ENCODE results near the gene GYPA.
"Not testable (repeated sequence)": the region's sequence is repeated elsewhere in the genome, so short reads cannot be mapped to it uniquely, and the experiment has no call there.

The GYPA gene

DNA sequence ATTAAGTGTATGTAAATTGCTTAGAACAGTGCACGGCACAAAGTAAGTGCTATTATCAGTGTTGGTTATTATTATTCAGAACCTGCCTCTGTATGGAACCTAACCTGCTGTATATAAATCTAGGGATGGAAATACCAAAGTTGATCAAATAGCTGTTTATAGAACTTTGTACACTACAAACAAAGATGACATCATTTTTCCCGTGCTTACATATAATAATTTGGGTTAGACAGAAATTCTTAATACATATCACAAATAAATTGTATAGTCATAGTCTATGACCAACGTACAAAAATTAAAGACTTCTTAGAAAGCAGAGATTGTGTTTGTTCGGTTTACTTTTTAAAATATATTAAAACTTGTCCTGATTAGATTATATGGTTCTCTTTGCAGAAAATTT lies 4.3 kb downstream of the GYPA start:
- H3K36me3 ChIP-seq (ENCODE audit: control insufficient read depth in 2 of 2, insufficient read depth in 1 of 2, low read length in 2 of 2); H3K9me3 ChIP-seq (ENCODE audit: control insufficient read depth, insufficient read depth, low read depth, low read length); POLR2A ChIA-PET; H3K27ac ChIP-seq (ENCODE audit: extremely low read depth, low read depth, low read length); CTCF ChIA-PET; H3K4me1 ChIP-seq (ENCODE audit: control insufficient read depth, insufficient read depth, low read length); H3K4me3 ChIP-seq (ENCODE audit: low read depth, low read length): not testable (repeated sequence)
- TF ChIP-seq, protein P1, sequence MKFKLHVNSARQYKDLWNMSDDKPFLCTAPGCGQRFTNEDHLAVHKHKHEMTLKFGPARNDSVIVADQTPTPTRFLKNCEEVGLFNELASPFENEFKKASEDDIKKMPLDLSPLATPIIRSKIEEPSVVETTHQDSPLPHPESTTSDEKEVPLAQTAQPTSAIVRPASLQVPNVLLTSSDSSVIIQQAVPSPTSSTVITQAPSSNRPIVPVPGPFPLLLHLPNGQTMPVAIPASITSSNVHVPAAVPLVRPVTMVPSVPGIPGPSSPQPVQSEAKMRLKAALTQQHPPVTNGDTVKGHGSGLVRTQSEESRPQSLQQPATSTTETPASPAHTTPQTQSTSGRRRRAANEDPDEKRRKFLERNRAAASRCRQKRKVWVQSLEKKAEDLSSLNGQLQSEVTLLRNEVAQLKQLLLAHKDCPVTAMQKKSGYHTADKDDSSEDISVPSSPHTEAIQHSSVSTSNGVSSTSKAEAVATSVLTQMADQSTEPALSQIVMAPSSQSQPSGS (tag by site-specific recombination; IDR thresholded peaks at IDR 0.05; ENCODE audit: low read depth) = peak; percentile 26; the same call in 1 of the 2 replicates

DNA sequence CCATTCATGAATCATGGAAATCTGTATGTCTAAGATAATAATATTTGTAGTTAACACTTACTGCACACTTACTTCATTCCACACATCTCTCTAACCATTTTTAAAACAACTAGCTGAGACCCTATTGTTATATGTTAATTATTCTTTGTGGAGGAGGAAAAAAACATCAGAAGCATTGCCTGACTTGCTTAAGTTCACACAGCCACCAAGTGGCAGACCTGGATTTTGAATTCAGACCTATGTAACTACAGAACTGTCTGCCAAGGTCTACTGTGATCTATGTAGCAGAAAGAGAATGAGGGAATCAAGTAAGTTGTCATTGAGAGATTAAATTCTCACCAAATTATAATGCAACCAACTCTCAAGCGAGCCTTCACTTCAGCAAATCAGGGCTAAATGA lies 10.4 kb downstream of the GYPA start:
- CTCF ChIA-PET; H3K4me3 ChIP-seq (ENCODE audit: low read depth, low read length); H3K9me3 ChIP-seq (ENCODE audit: control insufficient read depth, insufficient read depth, low read depth, low read length); H3K27ac ChIP-seq (ENCODE audit: extremely low read depth, low read depth, low read length); H3K4me1 ChIP-seq (ENCODE audit: control insufficient read depth, insufficient read depth, low read length); H3K36me3 ChIP-seq (ENCODE audit: control insufficient read depth in 2 of 2, insufficient read depth in 1 of 2, low read length in 2 of 2); POLR2A ChIA-PET: not testable (repeated sequence)

DNA sequence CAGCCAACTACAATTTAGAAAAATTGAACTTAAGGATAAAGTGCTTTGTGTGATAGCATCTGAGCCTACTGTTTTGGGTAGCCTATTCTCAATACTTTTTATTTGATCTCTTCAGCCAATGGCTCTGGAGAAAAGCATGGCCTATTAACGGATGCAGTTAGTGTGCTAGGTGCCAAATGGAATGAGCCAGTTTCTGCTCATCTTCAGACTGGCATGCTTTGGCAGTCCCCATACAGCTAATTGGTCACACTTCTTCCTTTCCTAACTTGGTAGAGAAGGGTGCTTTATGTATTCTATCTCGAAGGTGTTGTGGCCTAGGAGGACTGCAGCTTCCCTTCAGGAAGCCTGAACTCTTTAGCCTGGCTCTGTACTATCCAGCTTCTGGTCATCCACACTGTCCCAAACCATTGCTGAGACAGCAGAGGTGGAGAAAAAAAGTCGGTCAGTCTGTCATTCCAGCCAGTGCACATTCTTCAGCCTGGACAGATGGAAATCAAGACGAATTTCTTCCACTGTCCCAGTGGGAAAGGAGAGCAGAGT lies 11.1 kb downstream of the GYPA start:
- H3K36me3 ChIP-seq (ENCODE audit: control insufficient read depth in 2 of 2, insufficient read depth in 1 of 2, low read length in 2 of 2); POLR2A ChIA-PET; H3K9me3 ChIP-seq (ENCODE audit: control insufficient read depth, insufficient read depth, low read depth, low read length); H3K4me3 ChIP-seq (ENCODE audit: low read depth, low read length); CTCF ChIA-PET; H3K4me1 ChIP-seq (ENCODE audit: control insufficient read depth, insufficient read depth, low read length); H3K27ac ChIP-seq (ENCODE audit: extremely low read depth, low read depth, low read length): not testable (repeated sequence)

DNA sequence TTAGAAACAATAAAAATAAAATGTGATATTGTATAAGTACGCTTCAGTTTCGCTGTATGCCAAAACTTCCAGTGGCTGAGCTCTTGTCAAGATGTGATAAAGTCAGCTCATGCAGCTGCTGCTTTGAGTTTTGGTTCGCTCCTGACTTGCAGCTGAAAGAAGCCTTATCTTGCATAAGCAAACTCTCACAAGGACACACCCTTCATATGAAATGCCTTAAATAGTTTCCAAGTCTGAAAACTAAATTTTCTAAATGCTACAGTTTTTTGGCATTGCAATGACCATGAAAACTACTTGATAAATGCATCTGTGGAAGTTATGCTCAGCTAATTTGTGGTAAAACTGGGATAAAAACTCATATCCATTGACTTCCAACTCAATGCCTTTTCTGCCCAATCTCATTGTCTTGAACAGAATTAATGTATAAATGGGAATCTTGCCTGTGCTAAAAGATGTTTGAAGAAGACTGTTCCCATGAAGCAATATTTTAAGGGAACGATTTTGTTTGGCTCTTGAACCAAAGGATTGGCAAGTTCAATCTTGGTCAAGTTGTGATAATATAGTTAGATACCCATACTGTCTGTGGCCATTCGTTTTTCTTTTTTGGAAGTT lies 11.7 kb downstream of the GYPA start:
- H3K9me3 ChIP-seq (ENCODE audit: control insufficient read depth, insufficient read depth, low read depth, low read length); H3K4me3 ChIP-seq (ENCODE audit: low read depth, low read length); H3K4me1 ChIP-seq (ENCODE audit: control insufficient read depth, insufficient read depth, low read length); H3K27ac ChIP-seq (ENCODE audit: extremely low read depth, low read depth, low read length); POLR2A ChIA-PET; CTCF ChIA-PET; H3K36me3 ChIP-seq (ENCODE audit: control insufficient read depth in 2 of 2, insufficient read depth in 1 of 2, low read length in 2 of 2): not testable (repeated sequence)

DNA sequence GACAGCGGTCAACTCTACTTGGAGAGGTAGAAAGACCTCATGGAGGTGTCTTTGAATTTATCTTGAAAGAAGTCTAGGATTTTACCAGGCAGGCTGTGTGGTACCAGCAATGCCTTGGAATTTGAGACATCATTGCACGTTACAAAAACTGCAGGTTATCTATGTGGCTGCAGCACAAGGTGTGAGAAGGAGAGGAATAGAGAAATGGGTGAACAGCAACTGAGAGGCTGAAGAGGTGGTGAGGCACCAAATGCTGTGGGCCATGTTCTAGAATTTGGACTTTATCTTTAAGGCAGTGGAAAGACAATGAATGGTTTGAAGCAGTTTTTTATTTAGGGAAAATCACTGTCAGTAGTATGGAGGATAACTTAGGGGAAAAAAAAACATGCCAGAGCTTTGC lies 15.4 kb downstream of the GYPA start:
- not testable (repeated sequence) for H3K27ac ChIP-seq (ENCODE audit: extremely low read depth, low read depth, low read length)

DNA sequence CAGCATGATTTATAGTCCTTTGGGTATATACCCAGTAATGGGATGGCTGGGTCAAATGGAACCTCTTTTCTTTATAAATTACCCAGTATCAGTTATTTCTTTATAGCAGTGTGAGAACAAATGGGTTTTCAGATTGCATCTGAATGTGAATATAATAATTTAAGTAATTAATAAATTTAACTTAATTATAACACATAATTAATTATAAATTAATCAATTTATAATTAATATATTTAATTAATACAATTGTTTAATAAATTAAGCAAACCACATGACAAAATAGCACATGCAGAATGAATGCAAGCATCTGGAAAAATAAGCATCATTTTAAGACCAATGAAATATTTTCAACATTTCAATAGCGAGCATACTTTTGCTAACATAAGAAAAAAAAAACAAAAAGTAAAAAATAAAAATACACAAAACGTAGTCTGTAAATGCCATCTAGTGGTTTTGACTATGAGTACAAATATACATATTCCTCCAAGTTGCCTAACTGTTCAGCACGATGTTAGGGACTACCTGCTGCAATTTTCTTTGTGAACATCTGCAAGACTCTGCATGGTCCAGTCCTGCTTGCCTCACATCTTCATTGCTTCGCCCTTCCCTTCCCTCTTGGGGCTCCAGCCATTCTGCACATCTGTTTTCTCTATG lies 16.4 kb downstream of the GYPA start:
- H3K36me3 ChIP-seq (ENCODE audit: control insufficient read depth in 2 of 2, insufficient read depth in 1 of 2, low read length in 2 of 2); CTCF ChIA-PET; POLR2A ChIA-PET; H3K9me3 ChIP-seq (ENCODE audit: control insufficient read depth, insufficient read depth, low read depth, low read length); H3K4me3 ChIP-seq (ENCODE audit: low read depth, low read length); H3K27ac ChIP-seq (ENCODE audit: extremely low read depth, low read depth, low read length); H3K4me1 ChIP-seq (ENCODE audit: control insufficient read depth, insufficient read depth, low read length): not testable (repeated sequence)

More for the DNA sequence above, 15.4 kb downstream of the GYPA start:
- H3K9me3 ChIP-seq (ENCODE audit: control insufficient read depth, insufficient read depth, low read depth, low read length); POLR2A ChIA-PET; H3K36me3 ChIP-seq (ENCODE audit: control insufficient read depth in 2 of 2, insufficient read depth in 1 of 2, low read length in 2 of 2); CTCF ChIA-PET; H3K4me3 ChIP-seq (ENCODE audit: low read depth, low read length); H3K4me1 ChIP-seq (ENCODE audit: control insufficient read depth, insufficient read depth, low read length): not testable (repeated sequence)

DNA sequence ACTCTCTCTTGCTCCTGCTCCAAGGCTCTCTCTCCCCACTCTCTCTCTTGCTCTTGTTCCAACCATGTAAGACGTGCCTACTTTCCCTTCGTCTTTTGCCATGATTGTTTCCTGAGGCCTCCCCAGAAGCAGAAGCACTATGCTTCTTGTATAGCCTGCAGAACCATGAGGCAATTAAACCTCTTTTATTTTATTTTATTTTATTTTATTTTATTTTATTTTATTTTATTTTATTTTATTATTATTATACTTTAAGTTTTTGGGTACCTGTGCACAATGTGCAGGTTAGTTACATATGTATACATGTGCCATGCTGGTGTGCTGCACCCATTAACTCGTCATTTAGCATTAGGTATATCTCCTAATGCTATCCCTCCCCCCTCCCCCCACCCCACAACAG lies 17.2 kb downstream of the GYPA start:
- CTCF ChIA-PET; H3K4me1 ChIP-seq (ENCODE audit: control insufficient read depth, insufficient read depth, low read length); H3K9me3 ChIP-seq (ENCODE audit: control insufficient read depth, insufficient read depth, low read depth, low read length); H3K27ac ChIP-seq (ENCODE audit: extremely low read depth, low read depth, low read length); H3K4me3 ChIP-seq (ENCODE audit: low read depth, low read length); POLR2A ChIA-PET; H3K36me3 ChIP-seq (ENCODE audit: control insufficient read depth in 2 of 2, insufficient read depth in 1 of 2, low read length in 2 of 2): not testable (repeated sequence)

DNA sequence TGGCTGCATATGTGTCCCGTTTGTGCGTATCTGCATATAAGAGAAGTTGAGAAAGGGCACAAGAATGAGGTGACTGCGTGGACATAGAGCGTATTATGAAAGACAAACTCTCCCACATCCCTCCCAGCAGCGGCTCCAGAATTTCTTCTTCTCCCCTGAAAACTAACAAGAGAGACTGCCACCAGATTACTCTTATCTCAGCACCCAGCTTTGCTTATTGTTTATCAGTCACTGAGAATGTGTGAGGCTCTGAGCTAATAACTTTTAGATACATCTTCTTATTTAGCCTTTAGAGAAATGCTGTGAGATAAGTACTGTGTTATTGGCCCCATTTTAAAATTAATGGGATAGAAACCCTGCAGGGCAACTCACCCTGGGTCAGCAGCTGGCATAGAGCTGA lies 20.8 kb downstream of the GYPA start:
- CTCF ChIA-PET; H3K9me3 ChIP-seq (ENCODE audit: control insufficient read depth, insufficient read depth, low read depth, low read length): not testable (repeated sequence)

More for the DNA sequence above, 20.8 kb downstream of the GYPA start:
- H3K4me1 ChIP-seq (ENCODE audit: control insufficient read depth, insufficient read depth, low read length); H3K27ac ChIP-seq (ENCODE audit: extremely low read depth, low read depth, low read length); H3K36me3 ChIP-seq (ENCODE audit: control insufficient read depth in 2 of 2, insufficient read depth in 1 of 2, low read length in 2 of 2); POLR2A ChIA-PET; H3K4me3 ChIP-seq (ENCODE audit: low read depth, low read length): not testable (repeated sequence)
